ENCODE measurements around the gene ARL6.

The ARL6 gene

GRCh38 chr3:97778152-97778551, 13.6 kb downstream of the ARL6 start:
- peaks cover 4% of the 10 kb centered on the region for H3K4me1 ChIP-seq (ENCODE audit: insufficient read depth, low read length)
- H3K27me3 ChIP-seq (ENCODE audit: control insufficient read depth in 1 of 2, insufficient read depth in 2 of 2, low read length in 2 of 2) = no peaks in the 10 kb centered on the region
- no peaks in the 10 kb centered on the region for H3K9me3 ChIP-seq (ENCODE audit: low read length)
- no peak overlapping the region for H3K4me3 ChIP-seq (ENCODE audit: low read depth in 1 of 2, low read length in 2 of 2)
- no peak overlapping the region for H3K9ac ChIP-seq (ENCODE audit: low read length)
- no peak overlapping the region for H3K27ac ChIP-seq (ENCODE audit: low read depth, low read length)
- no peaks in the 10 kb centered on the region for H3K36me3 ChIP-seq (ENCODE audit: insufficient read depth, low read length)

GRCh38 chr3:97793420-97794019, 29.0 kb downstream of the ARL6 start:
- H3K9ac ChIP-seq (ENCODE audit: low read length) = no peak overlapping the region
- H3K4me3 ChIP-seq (ENCODE audit: low read depth in 1 of 2, low read length in 2 of 2) = no peak overlapping the region
- no peak overlapping the region for H3K27ac ChIP-seq (ENCODE audit: low read depth, low read length)
- no peaks in the 10 kb centered on the region for H3K9me3 ChIP-seq (ENCODE audit: low read length)
- H3K36me3 ChIP-seq (ENCODE audit: insufficient read depth, low read length) = no peaks in the 10 kb centered on the region
- H3K27me3 ChIP-seq (ENCODE audit: control insufficient read depth in 1 of 2, insufficient read depth in 2 of 2, low read length in 2 of 2) = no peaks in the 10 kb centered on the region
- H3K4me1 ChIP-seq (ENCODE audit: insufficient read depth, low read length) = no peaks in the 10 kb centered on the region

GRCh38 chr3:97795951-97796350, 31.4 kb downstream of the ARL6 start:
- Histone ChIP-seq H3K4me3 (ENCODE audit: low read depth in 1 of 2, low read length in 2 of 2) (no peak overlapping the region), H3K4me1 (ENCODE audit: insufficient read depth, low read length) (no peaks in the 10 kb centered on the region), H3K9ac (ENCODE audit: low read length) (no peak overlapping the region)

GRCh38 chr3:97804471-97804870, 39.9 kb downstream of the ARL6 start:
- no peak overlapping the region for H3K4me3 ChIP-seq (ENCODE audit: low read depth in 1 of 2, low read length in 2 of 2)
- H3K9ac ChIP-seq (ENCODE audit: low read length) = no peak overlapping the region
- H3K27me3 ChIP-seq (ENCODE audit: control insufficient read depth in 1 of 2, insufficient read depth in 2 of 2, low read length in 2 of 2) = no peaks in the 10 kb centered on the region
- H3K36me3 ChIP-seq (ENCODE audit: insufficient read depth, low read length) = no peaks in the 10 kb centered on the region
- H3K27ac ChIP-seq (ENCODE audit: low read depth, low read length) = no peak overlapping the region
- no peaks in the 10 kb centered on the region for H3K9me3 ChIP-seq (ENCODE audit: low read length)
- H3K4me1 ChIP-seq (ENCODE audit: insufficient read depth, low read length) = peaks cover 11% of the 10 kb centered on the region

More at GRCh38 chr3:97795951-97796350, 31.4 kb downstream of the ARL6 start:
- no peak overlapping the region for H3K27ac ChIP-seq (ENCODE audit: low read depth, low read length)
- H3K9me3 ChIP-seq (ENCODE audit: low read length) = no peaks in the 10 kb centered on the region
- no peaks in the 10 kb centered on the region for H3K27me3 ChIP-seq (ENCODE audit: control insufficient read depth in 1 of 2, insufficient read depth in 2 of 2, low read length in 2 of 2)
- no peaks in the 10 kb centered on the region for H3K36me3 ChIP-seq (ENCODE audit: insufficient read depth, low read length)

- H3K9me3 ChIP-seq (ENCODE audit: low read length) = no peaks in the 10 kb centered on the region
- H3K27ac ChIP-seq (ENCODE audit: low read depth, low read length) = no peak overlapping the region
- no peak overlapping the region for H3K4me3 ChIP-seq (ENCODE audit: low read depth in 1 of 2, low read length in 2 of 2)
Observed at GRCh38 chr3:97810779-97811390, 46.3 kb downstream of the ARL6 start.

GRCh38 chr3:97815149-97815917, 50.8 kb downstream of the ARL6 start:
- Histone ChIP-seq H3K9ac (ENCODE audit: low read length) (no peak overlapping the region), H3K4me1 (ENCODE audit: insufficient read depth, low read length) (peaks cover 6% of the 10 kb centered on the region), H3K27me3 (ENCODE audit: control insufficient read depth in 1 of 2, insufficient read depth in 2 of 2, low read length in 2 of 2) (no peaks in the 10 kb centered on the region), H3K27ac (ENCODE audit: low read depth, low read length) (no peak overlapping the region), H3K4me3 (ENCODE audit: low read depth in 1 of 2, low read length in 2 of 2) (no peak overlapping the region), H3K36me3 (ENCODE audit: insufficient read depth, low read length) (no peaks in the 10 kb centered on the region), H3K9me3 (ENCODE audit: low read length) (no peaks in the 10 kb centered on the region)

More at GRCh38 chr3:97810779-97811390, 46.3 kb downstream of the ARL6 start:
- H3K27me3 ChIP-seq (ENCODE audit: control insufficient read depth in 1 of 2, insufficient read depth in 2 of 2, low read length in 2 of 2) = no peaks in the 10 kb centered on the region
- H3K9ac ChIP-seq (ENCODE audit: low read length) = no peak overlapping the region
- no peaks in the 10 kb centered on the region for H3K36me3 ChIP-seq (ENCODE audit: insufficient read depth, low read length)
- no peaks in the 10 kb centered on the region for H3K4me1 ChIP-seq (ENCODE audit: insufficient read depth, low read length)

GRCh38 chr3:97816811-97817210, 52.3 kb downstream of the ARL6 start:
- no peak overlapping the region for H3K4me3 ChIP-seq (ENCODE audit: low read depth in 1 of 2, low read length in 2 of 2)
- no peaks in the 10 kb centered on the region for H3K36me3 ChIP-seq (ENCODE audit: insufficient read depth, low read length)
- H3K27me3 ChIP-seq (ENCODE audit: control insufficient read depth in 1 of 2, insufficient read depth in 2 of 2, low read length in 2 of 2) = no peaks in the 10 kb centered on the region
- no peak overlapping the region for H3K27ac ChIP-seq (ENCODE audit: low read depth, low read length)
- H3K9ac ChIP-seq (ENCODE audit: low read length) = no peak overlapping the region
- H3K9me3 ChIP-seq (ENCODE audit: low read length) = no peaks in the 10 kb centered on the region
- H3K4me1 ChIP-seq (ENCODE audit: insufficient read depth, low read length) = peaks cover 12% of the 10 kb centered on the region

- Histone ChIP-seq H3K36me3 (ENCODE audit: insufficient read depth, low read length) (no peaks in the 10 kb centered on the region), H3K9me3 (ENCODE audit: low read length) (no peaks in the 10 kb centered on the region), H3K27me3 (ENCODE audit: control insufficient read depth in 1 of 2, insufficient read depth in 2 of 2, low read length in 2 of 2) (no peaks in the 10 kb centered on the region), H3K9ac (ENCODE audit: low read length) (no peak overlapping the region), H3K4me3 (ENCODE audit: low read depth in 1 of 2, low read length in 2 of 2) (no peak overlapping the region), H3K4me1 (ENCODE audit: insufficient read depth, low read length) (peaks cover 12% of the 10 kb centered on the region), H3K27ac (ENCODE audit: low read depth, low read length) (no peak overlapping the region)
Observed at GRCh38 chr3:97817965-97818364, 53.4 kb downstream of the ARL6 start.

- Histone ChIP-seq H3K9me3 (ENCODE audit: low read length) (no peaks in the 10 kb centered on the region), H3K4me3 (ENCODE audit: low read depth in 1 of 2, low read length in 2 of 2) (peak overlapping the region; percentile 49 to 96), H3K9ac (ENCODE audit: low read length) (peak overlapping the region; percentile 68), H3K27me3 (ENCODE audit: control insufficient read depth in 1 of 2, insufficient read depth in 2 of 2, low read length in 2 of 2) (no peaks in the 10 kb centered on the region), H3K4me1 (ENCODE audit: insufficient read depth, low read length) (peaks cover 25% of the 10 kb centered on the region), H3K36me3 (ENCODE audit: insufficient read depth, low read length) (no peaks in the 10 kb centered on the region), H3K27ac (ENCODE audit: low read depth, low read length) (peak overlapping the region; percentile 94)
Observed at GRCh38 chr3:97820780-97821179, 56.2 kb downstream of the ARL6 start.

GRCh38 chr3:97821287-97821773, 56.8 kb downstream of the ARL6 start:
- peaks cover 30% of the 10 kb centered on the region for H3K4me1 ChIP-seq (ENCODE audit: insufficient read depth, low read length)
- peak overlapping the region; percentile 68 for H3K9ac ChIP-seq (ENCODE audit: low read length)
- peak overlapping the region; percentile 94 for H3K27ac ChIP-seq (ENCODE audit: low read depth, low read length)
- no peaks in the 10 kb centered on the region for H3K9me3 ChIP-seq (ENCODE audit: low read length)
- no peaks in the 10 kb centered on the region for H3K27me3 ChIP-seq (ENCODE audit: control insufficient read depth in 1 of 2, insufficient read depth in 2 of 2, low read length in 2 of 2)
- peak overlapping the region; percentile 49 to 96 for H3K4me3 ChIP-seq (ENCODE audit: low read depth in 1 of 2, low read length in 2 of 2)
- no peaks in the 10 kb centered on the region for H3K36me3 ChIP-seq (ENCODE audit: insufficient read depth, low read length)

- Histone ChIP-seq H3K9ac (ENCODE audit: low read length) (peak within 1 kb of the TSS; percentile 68), H3K27ac (ENCODE audit: low read depth, low read length) (peak within 1 kb of the TSS; percentile 94), H3K9me3 (ENCODE audit: low read length) (no peaks in the 10 kb centered on the region), H3K36me3 (ENCODE audit: insufficient read depth, low read length) (no peaks in the 10 kb centered on the region), H3K4me1 (ENCODE audit: insufficient read depth, low read length) (peaks cover 35% of the 10 kb centered on the region), H3K27me3 (ENCODE audit: control insufficient read depth in 1 of 2, insufficient read depth in 2 of 2, low read length in 2 of 2) (no peaks in the 10 kb centered on the region), H3K4me3 (ENCODE audit: low read depth in 1 of 2, low read length in 2 of 2) (peak within 1 kb of the TSS; percentile 49 to 96)
Observed at GRCh38 chr3:97821774-97822358, 57.3 kb downstream of the ARL6 start, which contains the start of gene CRYBG3. Gene CRYBG3 (plus strand): TSS chr3:97822011. CDS start chr3:97822207, 196 bp downstream.
